OCI-LY7 (cell line): Measurements from ENCODE around the gene MFSD8. TPM values are rescaled to one million over a fixed set of nuclear protein-coding genes. Genes with fewer than 3 reads are reported as not detected.

Experiments used
- BruUV-seq: library from RNA; stranded (reverse); fragments of 400-500 nt; replicated peaks from 2 replicates; lab custom pipeline; 2021; lab: Mats Ljungman, UMichigan
- CTCF ChIA-PET: fragments of 300-600 bp; sonication (Branson Sonifier 250); formaldehyde crosslinking; loops from one replicate; lab custom pipeline; 2022; ENCODE audit warnings: antibody characterized with exemption; ENCODE audit not compliant: unreplicated experiment; lab: Charles Lee
- POLR2A ChIA-PET: fragments of 300-600 bp; sonication (Branson Sonifier 250); formaldehyde crosslinking; loops from one replicate; lab custom pipeline; 2022; ENCODE audit warnings: antibody characterized with exemption; lab: Charles Lee
- DNase-seq: peaks from one replicate; pipeline ENCODE4 v3.0.0-alpha.2; 2015; ENCODE audit warnings: low spot score
- H2AFZ ChIP-seq: fragments of 200-600 bp; sonication (generic), shearing (Covaris generic); 2 replicates; pipeline ENCODE4 v1.6.1; 2014; ENCODE audit warnings: mild to moderate bottlenecking, antibody characterized with exemption, low read length, moderate library complexity
- H3K27ac ChIP-seq: fragments of 200-600 bp; sonication (generic); 2 replicates; pipeline ENCODE4 v1.5.1; 2014; ENCODE audit warnings: mixed run types, low read depth, mild to moderate bottlenecking, moderate library complexity, low read length, inconsistent platforms; ENCODE audit not compliant: poor library complexity, severe bottlenecking
- H3K36me3 ChIP-seq: fragments of 200-600 bp; sonication (generic); 2 replicates; pipeline ENCODE4 v1.6.1; 2014; ENCODE audit warnings: mild to moderate bottlenecking, antibody characterized with exemption, low read length, moderate library complexity, mixed read lengths; ENCODE audit not compliant: insufficient read depth
- H3K4me1 ChIP-seq: fragments of 200-600 bp; sonication (generic); 2 replicates; pipeline ENCODE4 v1.5.1; 2014; ENCODE audit warnings: mild to moderate bottlenecking, low read length; ENCODE audit not compliant: insufficient read depth, poor library complexity, severe bottlenecking
- H3K4me2 ChIP-seq: fragments of 200-600 bp; sonication (generic); 2 replicates; pipeline ENCODE4 v1.6.1; 2014; ENCODE audit warnings: mild to moderate bottlenecking, low read length
- H3K4me3 ChIP-seq: fragments of 200-600 bp; sonication (generic); 2 replicates; pipeline ENCODE4 v1.5.1; 2014; ENCODE audit warnings: mild to moderate bottlenecking, low read depth, low read length; ENCODE audit not compliant: poor library complexity, severe bottlenecking
- H3K79me2 ChIP-seq: fragments of 200-600 bp; sonication (generic); 2 replicates; pipeline ENCODE4 v1.6.1; 2016; ENCODE audit warnings: low read depth, mild to moderate bottlenecking, low read length, moderate library complexity, mixed read lengths; ENCODE audit not compliant: insufficient read depth
- H3K9me2 ChIP-seq: fragments of 200-600 bp; sonication (generic); 2 replicates; pipeline ENCODE4 v1.6.1; 2016; ENCODE audit warnings: mild to moderate bottlenecking, low read length, mixed read lengths; ENCODE audit not compliant: insufficient read depth
- H3K9me3 ChIP-seq: fragments of 200-600 bp; sonication (generic); 2 replicates; pipeline ENCODE4 v1.6.1; 2014; ENCODE audit warnings: mild to moderate bottlenecking, mixed run types, low read length, mixed read lengths
- H4K20me1 ChIP-seq: fragments of 200-600 bp; sonication (generic); 2 replicates; pipeline ENCODE4 v1.6.1; 2014; ENCODE audit warnings: mild to moderate bottlenecking, antibody characterized with exemption, low read length, moderate library complexity, mixed read lengths; ENCODE audit not compliant: insufficient read depth
- EZH2phosphoT487 ChIP-seq: fragments of 200-600 bp; sonication (generic); IDR thresholded peaks from 2 replicates; pipeline ENCODE4 v1.6.1; 2018; ENCODE audit warnings: low read depth, borderline replicate concordance, mild to moderate bottlenecking, mixed run types, antibody characterized with exemption, low read length, moderate library complexity, mixed read lengths
- intact Hi-C: fragments of 100-400 bp; cut with micrococcal nuclease; formaldehyde crosslinking; loops from one replicate; pipeline ENCODE4 v1.10.0; 2022; ENCODE audit not compliant: unreplicated experiment
- total RNA-seq, 2 experiments: library from RNA; depleted of rRNA in 1 of 2; stranded (reverse); fragments of >200 nt in 1 of 2; shearing (Covaris generic) in 1 of 2; gene quantifications; 2 replicates each; pipeline ENCODE4 v1.2.3, GENCODE V29; 2014 to 2022
- TF ChIP-seq, protein P1 (sequence below): fragments of 200-600 bp; sonication (generic); conservative IDR thresholded peaks from 2 replicates; pipeline ENCODE4 v1.5.1; 2014; ENCODE audit warnings: mild to moderate bottlenecking, antibody characterized with exemption, low read length, moderate library complexity, mixed read lengths

MFSD8 gene
- total RNA-seq, 2 experiments from 2014 or later = 15.9 to 19.8 TPM

DNA sequence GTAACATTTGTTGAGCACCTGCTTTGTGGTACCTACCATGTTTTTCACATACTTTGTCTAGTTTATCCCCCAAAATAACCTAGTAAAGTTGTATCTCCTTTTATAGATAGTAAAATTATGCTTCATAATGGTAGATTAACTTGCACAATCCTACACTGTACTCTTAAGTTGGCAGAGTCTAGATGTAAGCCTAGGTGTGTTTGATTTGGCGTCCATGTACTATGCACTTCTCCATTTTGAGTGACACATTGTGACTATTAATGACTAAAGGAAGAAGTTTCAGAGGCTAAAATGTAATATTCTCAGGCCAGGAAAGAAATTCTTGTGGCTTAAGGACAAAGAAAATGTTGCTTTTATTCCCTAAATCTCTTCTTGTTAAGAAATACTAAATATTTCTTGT is 68.9 kb downstream of the MFSD8 start:
- H3K4me2 ChIP-seq = no peak overlapping the region
- DNase-seq = no peak
- no peaks in the 10 kb centered on the region for H3K4me1 ChIP-seq
- no peaks in the 10 kb centered on the region for H3K9me2 ChIP-seq
- no peak for TF ChIP-seq EZH2phosphoT487
- TF ChIP-seq, protein P1, sequence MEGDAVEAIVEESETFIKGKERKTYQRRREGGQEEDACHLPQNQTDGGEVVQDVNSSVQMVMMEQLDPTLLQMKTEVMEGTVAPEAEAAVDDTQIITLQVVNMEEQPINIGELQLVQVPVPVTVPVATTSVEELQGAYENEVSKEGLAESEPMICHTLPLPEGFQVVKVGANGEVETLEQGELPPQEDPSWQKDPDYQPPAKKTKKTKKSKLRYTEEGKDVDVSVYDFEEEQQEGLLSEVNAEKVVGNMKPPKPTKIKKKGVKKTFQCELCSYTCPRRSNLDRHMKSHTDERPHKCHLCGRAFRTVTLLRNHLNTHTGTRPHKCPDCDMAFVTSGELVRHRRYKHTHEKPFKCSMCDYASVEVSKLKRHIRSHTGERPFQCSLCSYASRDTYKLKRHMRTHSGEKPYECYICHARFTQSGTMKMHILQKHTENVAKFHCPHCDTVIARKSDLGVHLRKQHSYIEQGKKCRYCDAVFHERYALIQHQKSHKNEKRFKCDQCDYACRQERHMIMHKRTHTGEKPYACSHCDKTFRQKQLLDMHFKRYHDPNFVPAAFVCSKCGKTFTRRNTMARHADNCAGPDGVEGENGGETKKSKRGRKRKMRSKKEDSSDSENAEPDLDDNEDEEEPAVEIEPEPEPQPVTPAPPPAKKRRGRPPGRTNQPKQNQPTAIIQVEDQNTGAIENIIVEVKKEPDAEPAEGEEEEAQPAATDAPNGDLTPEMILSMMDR = no peak
- no peak overlapping the region for H3K27ac ChIP-seq
- peaks cover 7% of the 10 kb centered on the region; the same call in 1 of the 2 replicates for H3K9me3 ChIP-seq
- intact Hi-C loops = no loop called here
- H3K4me3 ChIP-seq = no peak overlapping the region
- no peak overlapping the region for H2AFZ ChIP-seq
- peaks cover 89% of the 10 kb centered on the region for H3K36me3 ChIP-seq
- BruUV-seq = no TSS peak
- ChIA-PET CTCF (no interaction called here), POLR2A (interaction anchor here (1.0 kb wide), 1 partner anchor 11 kb away, joined by 4 read pairs; no protein-coding TSS in a partner anchor)
- no peaks in the 10 kb centered on the region for H4K20me1 ChIP-seq
- H3K79me2 ChIP-seq = peaks cover 14% of the 10 kb centered on the region; the same call in 1 of the 2 replicates

DNA sequence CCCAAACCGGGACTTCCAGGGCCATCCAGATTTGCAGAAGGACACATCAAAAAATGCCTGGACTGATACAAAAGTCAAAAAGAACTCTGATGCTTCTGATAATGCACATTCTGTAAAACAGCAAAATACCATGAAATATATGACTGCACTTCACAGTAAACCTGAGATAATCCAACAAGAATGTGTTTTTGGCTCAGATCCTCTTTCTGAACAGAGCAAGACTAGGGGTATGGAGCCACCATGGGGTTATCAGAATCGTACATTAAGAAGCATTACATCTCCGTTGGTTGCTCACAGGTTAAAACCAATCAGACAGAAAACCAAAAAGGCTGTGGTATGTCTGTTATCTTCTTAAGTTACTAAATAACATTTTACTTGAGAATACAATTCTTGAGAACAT is 75.1 kb downstream of the MFSD8 start:
- Histone ChIP-seq H3K9me3 (peaks cover 13% of the 10 kb centered on the region; the same call in 1 of the 2 replicates), H3K4me1 (peaks cover 22% of the 10 kb centered on the region), H3K4me3 (no peak overlapping the region), H3K9me2 (no peaks in the 10 kb centered on the region), H4K20me1 (peaks cover 19% of the 10 kb centered on the region; the same call in 1 of the 2 replicates), H3K36me3 (peaks cover 99% of the 10 kb centered on the region), H3K4me2 (no peak overlapping the region), H3K27ac (no peak overlapping the region), H3K79me2 (peaks cover 67% of the 10 kb centered on the region), H2AFZ (no peak overlapping the region)
- ChIA-PET CTCF (no interaction called here), POLR2A (interaction anchor here (0.9 kb wide), 2 partner anchors 27 to 120 kb away, joined by 3 to 6 read pairs; no protein-coding TSS in a partner anchor)
- intact Hi-C loops = loop anchor here (10.0 kb wide), 1 partner anchor 925 kb away; no protein-coding TSS in a partner anchor
- no peak for DNase-seq
- no peak for TF ChIP-seq EZH2phosphoT487
- TF ChIP-seq, protein P1 = no peak
- no TSS peak for BruUV-seq

DNA sequence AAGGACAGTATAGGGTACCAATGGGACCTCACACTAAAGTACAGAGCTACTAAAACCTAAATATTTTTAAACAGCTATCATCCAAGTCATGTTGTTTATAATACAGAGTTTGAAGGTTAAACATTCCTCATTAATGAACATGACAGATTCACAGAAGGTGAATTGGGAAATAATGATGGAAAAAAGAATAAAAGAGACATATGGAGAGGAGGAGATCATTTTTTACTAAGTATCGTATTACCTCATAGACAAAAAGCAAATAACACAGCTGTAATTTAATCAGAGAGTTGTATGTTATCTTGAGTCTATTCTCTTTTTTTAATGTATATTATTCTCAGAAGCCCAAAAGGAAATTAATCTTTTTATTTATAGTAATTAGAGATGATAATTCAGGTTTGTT is 76.4 kb downstream of the MFSD8 start:
- ChIA-PET CTCF (no interaction called here), POLR2A (interaction anchor here (0.7 to 1.6 kb wide), 8 partner anchors 7 to 172 kb away, joined by 3 to 6 read pairs (median 4); partner anchors contain the start of gene PLK4)
- Histone ChIP-seq H3K4me2 (no peak overlapping the region), H4K20me1 (peaks cover 19% of the 10 kb centered on the region; the same call in 1 of the 2 replicates), H3K27ac (no peak overlapping the region), H3K9me2 (no peaks in the 10 kb centered on the region), H3K36me3 (peaks cover 99% of the 10 kb centered on the region), H3K9me3 (peaks cover 13% of the 10 kb centered on the region; the same call in 1 of the 2 replicates), H3K4me3 (no peak overlapping the region), H3K79me2 (peaks cover 77% of the 10 kb centered on the region), H3K4me1 (peaks cover 22% of the 10 kb centered on the region), H2AFZ (no peak overlapping the region)
- DNase-seq = no peak
- no peak for TF ChIP-seq EZH2phosphoT487
- TF ChIP-seq, protein P1 = no peak
- intact Hi-C loops = loop anchor here (10.0 kb wide), 1 partner anchor 926 kb away; no protein-coding TSS in a partner anchor
- no TSS peak for BruUV-seq
